HepG2 (cell line): ENCODE measurements around the gene TNFAIP1. TPM values are rescaled to one million over a fixed set of nuclear protein-coding genes. Genes with fewer than 3 reads are reported as not detected.
A peak's percentile ranks its signal among the peaks of the same experiment; 100 is the strongest.

ENCODE experiments used
- AFF4 ChIP-seq: sonication (generic); formaldehyde crosslinking; IDR thresholded peaks from 2 replicates; pipeline ENCODE4 v1.4.0; 2020; ENCODE audit warnings: missing genetic modification reagents
- ATF1 ChIP-seq: IDR thresholded peaks from 2 replicates; pipeline ENCODE4 v1.6.1; 2016; ENCODE audit warnings: mild to moderate bottlenecking, control low read depth
- BORCS8-MEF2B ChIP-seq: sonication (generic); formaldehyde crosslinking; IDR thresholded peaks from 2 replicates; pipeline ENCODE4 v1.8.0; 2022; ENCODE audit warnings: mild to moderate bottlenecking, missing genetic modification reagents
- IRX3 ChIP-seq: sonication (generic); formaldehyde crosslinking; IDR thresholded peaks from 2 replicates; pipeline ENCODE4 v1.8.1; 2023; ENCODE audit warnings: mild to moderate bottlenecking, low read depth, missing genetic modification reagents, borderline replicate concordance
- MYPOP ChIP-seq: sonication (generic); formaldehyde crosslinking; IDR thresholded peaks from 2 replicates; pipeline ENCODE4 v1.8.1; 2023; ENCODE audit warnings: mild to moderate bottlenecking, moderate library complexity, missing genetic modification reagents
- NCOA1 ChIP-seq: sonication (generic); formaldehyde crosslinking; IDR thresholded peaks from 2 replicates; pipeline ENCODE4 v1.9.0; 2021; ENCODE audit warnings: missing genetic modification reagents
- NFIC ChIP-seq: IDR thresholded peaks from 2 replicates; pipeline ENCODE4 v1.6.1; 2012; ENCODE audit warnings: mild to moderate bottlenecking, low read length, inconsistent platforms
- RARA ChIP-seq: IDR thresholded peaks from 2 replicates; pipeline ENCODE4 v1.6.1; 2016; ENCODE audit warnings: missing genetic modification reagents, missing compliant biosample characterization
- SMARCC2 ChIP-seq: fragments of 450-650 bp; IDR thresholded peaks from 2 replicates; pipeline ENCODE4 v1.6.1; 2017; ENCODE audit warnings: antibody characterized with exemption, mild to moderate bottlenecking
- TAF15 ChIP-seq: fragments of 200-400 bp; formaldehyde crosslinking; IDR thresholded peaks from one replicate; pipeline ENCODE4 v1.6.1; 2018; ENCODE audit warnings: mild to moderate bottlenecking, low read depth, low read length; ENCODE audit not compliant: poor library complexity, severe bottlenecking
- THYN1 ChIP-seq: sonication (generic); formaldehyde crosslinking; IDR thresholded peaks from 2 replicates; pipeline ENCODE4 v1.8.1; 2023; ENCODE audit warnings: low read depth, mild to moderate bottlenecking, moderate library complexity, missing genetic modification reagents, borderline replicate concordance
- TOPORS ChIP-seq: sonication (generic); formaldehyde crosslinking; IDR thresholded peaks from 2 replicates; pipeline ENCODE4 v1.8.0; 2023; ENCODE audit warnings: mild to moderate bottlenecking, missing genetic modification reagents
- ZBTB20 ChIP-seq: sonication (generic); formaldehyde crosslinking; IDR thresholded peaks from 2 replicates; pipeline ENCODE4 v1.8.1; 2023; ENCODE audit warnings: missing genetic modification reagents, low read depth, mild to moderate bottlenecking, borderline replicate concordance
- ZBTB4 ChIP-seq: sonication (generic); formaldehyde crosslinking; IDR thresholded peaks from 2 replicates; pipeline ENCODE4 v1.4.0; 2020; ENCODE audit warnings: missing genetic modification reagents, mild to moderate bottlenecking, borderline replicate concordance
- ZIK1 ChIP-seq: sonication (generic); formaldehyde crosslinking; IDR thresholded peaks from 2 replicates; pipeline ENCODE4 v1.5.0; 2020; ENCODE audit warnings: mild to moderate bottlenecking, low read depth, missing genetic modification reagents, borderline replicate concordance
- ZNF280B ChIP-seq: sonication (generic); formaldehyde crosslinking; IDR thresholded peaks from 2 replicates; pipeline ENCODE4 v1.5.0; 2020; ENCODE audit warnings: missing genetic modification reagents, mild to moderate bottlenecking, borderline replicate concordance
- ZNF431 ChIP-seq: sonication (generic); formaldehyde crosslinking; IDR thresholded peaks from 2 replicates; pipeline ENCODE4 v1.9.0; 2022; ENCODE audit warnings: missing genetic modification reagents, low read depth, mild to moderate bottlenecking, borderline replicate concordance
- ZNF747 ChIP-seq: sonication (generic); formaldehyde crosslinking; IDR thresholded peaks from 2 replicates; pipeline ENCODE4 v1.8.1; 2023; ENCODE audit warnings: missing genetic modification reagents, mild to moderate bottlenecking, borderline replicate concordance
- polyA plus RNA-seq, 8 experiments: library from polyadenylated mRNA; depleted of rRNA in 3 of 8; stranded (reverse) in 7 of 8; unstranded in 1 of 8; fragments of >200 nt; fragmentation: Illumina TruSeq in 4 of 8; extraction: Trizol in 4 of 8; gene quantifications; 2 replicates each; pipeline versions ENCODE4 v1.2.1 to v1.2.3, GENCODE V29; 2011 to 2016; ENCODE audit warnings: low read depth in 4 of 8, missing spikeins in 1 of 8, mixed read lengths in 1 of 8; ENCODE audit not compliant: insufficient read depth in 1 of 8
- total RNA-seq, 5 experiments: library from RNA; depleted of rRNA; stranded (reverse); fragments of >200 nt; fragmentation: Illumina TruSeq; extraction: Trizol; gene quantifications; 2 replicates each; pipeline ENCODE4 v1.2.3, GENCODE V29; 2016; ENCODE audit warnings: low read depth in 1 of 5

TNFAIP1 gene
- total and polyA plus RNA-seq, 2 of the 13 experiments (the other 11 are each of a cell fraction or from before 2014, with no cell fraction given) = 17.5 to 40.6 TPM

- TF ChIP-seq IRX3 (CRISPR knock-in tag) = 0 out of 2 replicates have a peak, but pooled peaks have one; percentile 12
- TF ChIP-seq ZIK1 = no peak
- no peak for TF ChIP-seq SMARCC2
- TF ChIP-seq ATF1 (CRISPR knock-in tag) = no peak
- no peak for TF ChIP-seq TOPORS (CRISPR knock-in tag)
- TF ChIP-seq TAF15 = no peak
- TF ChIP-seq ZNF280B (CRISPR knock-in tag) = 0 out of 2 replicates have a peak, but pooled peaks have one; percentile 31
- no peak for TF ChIP-seq NFIC
- no peak for TF ChIP-seq ZNF431 (CRISPR knock-in tag)
- TF ChIP-seq RARA (CRISPR knock-in tag) = 0 out of 2 replicates have a peak, but pooled peaks have one; percentile 9
- no peak for TF ChIP-seq ZBTB4 (CRISPR knock-in tag)
- 0 out of 2 replicates have a peak, but pooled peaks have one; percentile 49 for TF ChIP-seq NCOA1 (CRISPR knock-in tag)
- TF ChIP-seq THYN1 = no peak
- no peak for TF ChIP-seq ZNF747 (CRISPR knock-in tag)
- 0 out of 2 replicates have a peak, but pooled peaks have one; percentile 12 for TF ChIP-seq BORCS8-MEF2B (CRISPR knock-in tag)
- no peak for TF ChIP-seq AFF4 (CRISPR knock-in tag)
- TF ChIP-seq MYPOP (CRISPR knock-in tag) = no peak; the same call in 1 of the 2 replicates
- TF ChIP-seq ZBTB20 (CRISPR knock-in tag) = no peak
Observed at GRCh38 chr17:28317966-28318758, 17.4 kb upstream of the TNFAIP1 start (continued).
